HepG2 (cell line): ENCODE data around the gene PRRT1. TPM values are rescaled to one million over a fixed set of nuclear protein-coding genes. Genes with fewer than 3 reads are reported as not detected.

Source experiments
- ARNT ChIP-seq: fragments of 450-650 bp; IDR thresholded peaks from 2 replicates; pipeline ENCODE4 v1.6.1; 2017
- KDM5A ChIP-seq: fragments of 200-600 bp; sonication (generic); IDR thresholded peaks from 2 replicates; pipeline ENCODE4 v1.7.0; 2018; ENCODE audit warnings: antibody characterized with exemption, mild to moderate bottlenecking, low read length, borderline replicate concordance
- MTERF4 ChIP-seq: sonication (generic); formaldehyde crosslinking; IDR thresholded peaks from 2 replicates; pipeline ENCODE4 v1.8.0; 2023; ENCODE audit warnings: mild to moderate bottlenecking, missing genetic modification reagents
- MXD3 ChIP-seq: IDR thresholded peaks from 2 replicates; pipeline ENCODE4 v1.6.1; 2016; ENCODE audit warnings: mild to moderate bottlenecking, missing biosample characterization, missing genetic modification reagents
- MXI1 ChIP-seq: IDR thresholded peaks from 3 replicates; pipeline ENCODE4 v1.6.1; 2012; ENCODE audit warnings: low read depth, low read length, inconsistent platforms, borderline replicate concordance
- NFYC ChIP-seq: IDR thresholded peaks from 2 replicates; pipeline ENCODE4 v1.6.1; 2016; ENCODE audit warnings: missing genetic modification reagents, missing compliant biosample characterization
- PBX2 ChIP-seq: IDR thresholded peaks from 2 replicates; pipeline ENCODE4 v1.6.1; 2016; ENCODE audit warnings: control low read depth
- POGK ChIP-seq: sonication (generic); formaldehyde crosslinking; conservative IDR thresholded peaks from 2 replicates; pipeline ENCODE4 v1.8.0; 2022; ENCODE audit warnings: mild to moderate bottlenecking, moderate library complexity, missing genetic modification reagents
- PRDM10 ChIP-seq: sonication (generic); formaldehyde crosslinking; IDR thresholded peaks from 2 replicates; pipeline ENCODE4 v1.4.0; 2020; ENCODE audit warnings: low read depth, missing genetic modification reagents
- SRSF1 ChIP-seq: fragments of 200-400 bp; formaldehyde crosslinking; optimal IDR thresholded peaks from 2 replicates; pipeline ENCODE3; 2017; ENCODE audit warnings: mild to moderate bottlenecking, low read depth, low read length, moderate library complexity
- TAF1 ChIP-seq: sonication (generic); formaldehyde crosslinking; IDR thresholded peaks from 2 replicates; pipeline ENCODE4 v1.4.0; 2020; ENCODE audit warnings: missing genetic modification reagents
- THAP7 ChIP-seq: sonication (generic); formaldehyde crosslinking; IDR thresholded peaks from 2 replicates; pipeline ENCODE4 v1.8.1; 2023; ENCODE audit warnings: mild to moderate bottlenecking, missing genetic modification reagents
- U2AF2 ChIP-seq: fragments of 200-400 bp; formaldehyde crosslinking; IDR thresholded peaks from 2 replicates; pipeline ENCODE4 v1.6.1; 2017; ENCODE audit warnings: low read depth, mild to moderate bottlenecking, low read length
- ZNF10 ChIP-seq: sonication (generic); formaldehyde crosslinking; IDR thresholded peaks from 2 replicates; pipeline ENCODE4 v1.4.0; 2020; ENCODE audit warnings: mild to moderate bottlenecking, low read depth, missing genetic modification reagents, borderline replicate concordance
- ZNF280B ChIP-seq: sonication (generic); formaldehyde crosslinking; IDR thresholded peaks from 2 replicates; pipeline ENCODE4 v1.5.0; 2020; ENCODE audit warnings: missing genetic modification reagents, mild to moderate bottlenecking, borderline replicate concordance
- ZNF335 ChIP-seq: sonication (generic); formaldehyde crosslinking; IDR thresholded peaks from 2 replicates; pipeline ENCODE4 v1.4.0; 2020; ENCODE audit warnings: missing genetic modification reagents
- ZNF660 ChIP-seq: sonication (generic); formaldehyde crosslinking; IDR thresholded peaks from 2 replicates; pipeline ENCODE4 v1.5.1; 2020; ENCODE audit warnings: mild to moderate bottlenecking, low read depth, missing genetic modification reagents, borderline replicate concordance
- ZNF782 ChIP-seq: sonication (generic); formaldehyde crosslinking; IDR thresholded peaks from 2 replicates; pipeline ENCODE4 v1.4.0; 2020; ENCODE audit warnings: missing genetic modification reagents, mild to moderate bottlenecking, borderline replicate concordance
- polyA plus RNA-seq, 8 experiments: library from polyadenylated mRNA; depleted of rRNA in 3 of 8; stranded (reverse) in 7 of 8; unstranded in 1 of 8; fragments of >200 nt; fragmentation: Illumina TruSeq in 4 of 8; extraction: Trizol in 4 of 8; gene quantifications; 2 replicates each; pipeline versions ENCODE4 v1.2.1 to v1.2.3, GENCODE V29; 2011 to 2016; ENCODE audit warnings: low read depth in 4 of 8, missing spikeins in 1 of 8, mixed read lengths in 1 of 8; ENCODE audit not compliant: insufficient read depth in 1 of 8
- total RNA-seq, 5 experiments: library from RNA; depleted of rRNA; stranded (reverse); fragments of >200 nt; fragmentation: Illumina TruSeq; extraction: Trizol; gene quantifications; 2 replicates each; pipeline ENCODE4 v1.2.3, GENCODE V29; 2016; ENCODE audit warnings: low read depth in 1 of 5

The PRRT1 gene
- total and polyA plus RNA-seq, 2 of the 13 experiments (the other 11 are each of a cell fraction or from before 2014, with no cell fraction given): 0.64 to 1.4 TPM

GRCh38 chr6:32195902-32196681 is 44.4 kb upstream of the PRRT1 start (continued):
- TF ChIP-seq PRDM10 (CRISPR knock-in tag) (0 out of 2 replicates have a peak, but pooled peaks have one; percentile 19), ZNF782 (CRISPR knock-in tag) (no peak), ZNF335 (peak; percentile 96), U2AF2 (peak; percentile 85; the same call in 1 of the 2 replicates), MXD3 (peak; percentile 89), PBX2 (no peak), ZNF280B (CRISPR knock-in tag) (peak; percentile 40; the same call in 1 of the 2 replicates), MTERF4 (CRISPR knock-in tag) (peak; percentile 88), SRSF1 (no peak), ARNT (no peak), KDM5A (no peak), TAF1 (CRISPR knock-in tag) (peak; percentile 83), ZNF660 (CRISPR knock-in tag) (no peak), MXI1 (peak; percentile 57; the same call in 2 of the 3 replicates), NFYC (CRISPR knock-in tag) (no peak), ZNF10 (CRISPR knock-in tag) (no peak), POGK (no peak), THAP7 (CRISPR knock-in tag) (no peak; the same call in 1 of the 2 replicates)
